Pancreas (tissue), 10 donors: ENCODE results near the gene NSDHL. TPM values are rescaled to one million over a fixed set of nuclear protein-coding genes. Genes with fewer than 3 reads are reported as not detected.

ENCODE experiments used
- ATAC-seq, 4 donors: fragments of 200-7000 bp; cut with Tn5 transposase; one replicate each; pipeline versions ENCODE4 v1.8.0 to v1.9.1; 2020; ENCODE audit warnings: mild to moderate bottlenecking in 4 of 4, moderate library complexity in 4 of 4
- DNase-seq, 6 donors: peaks; one replicate each; pipeline ENCODE4 v3.0.0-alpha.2; 2020
- FAIRE-seq: peaks from 2 replicates; lab custom pipeline; 2012; peaks lifted over from hg19 to GRCh38; lab: Jason Lieb, UNC
- H3K27ac ChIP-seq, 4 donors: fragments of 200-600 bp; sonication (generic); 1 replicate in 3 of 4; 2 replicates in 1 of 4; pipeline versions ENCODE4 v1.5.0 to v1.8.0; 2020
- H3K27me3 ChIP-seq, 4 donors: fragments of 200-600 bp; one replicate each; pipeline ENCODE4 v1.8.0; 2021
- H3K36me3 ChIP-seq, 3 donors: fragments of 200-600 bp; sonication (generic) in 1 of 3; one replicate each; pipeline versions ENCODE4 v1.5.0 to v1.8.0; 2020 to 2021
- H3K4me1 ChIP-seq, 3 donors: fragments of 200-600 bp; one replicate each; pipeline ENCODE4 v1.8.0; 2021
- H3K4me3 ChIP-seq, 4 donors: fragments of 200-600 bp; sonication (generic) in 2 of 4; one replicate each; pipeline versions ENCODE4 v1.5.0 to v1.8.0; 2020 to 2021
- H3K9me3 ChIP-seq, 4 donors: fragments of 200-600 bp; one replicate each; pipeline ENCODE4 v1.8.0; 2021
- CTCF ChIP-seq, 4 donors: fragments of 200-600 bp; sonication (generic) in 3 of 4; IDR thresholded peaks; one replicate each; pipeline versions ENCODE4 v1.5.0 to v1.8.0; 2021; ENCODE audit warnings: antibody characterized with exemption in 4 of 4
- WGBS, 2 donors: extraction: QIAGEN DNeasy Blood & Tissue Kit; methylation state at CpG; one replicate each; pipeline ENCODE4 v1.1.7; 2013; 5-methylcytosine and 5-hydroxymethylcytosine counted together
- intact Hi-C, 3 donors: fragments of 100-400 bp; cut with DNase I; formaldehyde crosslinking; loops; one replicate each; pipeline versions ENCODE4 v1.11.1 to v1.14.2; 2022
- polyA plus RNA-seq, 2 donors: library from polyadenylated mRNA; stranded (reverse); fragments of 200-250 nt; gene quantifications; one replicate each; pipeline ENCODE4 v1.2.3, GENCODE V29; 2013
- total RNA-seq, 6 donors: library from RNA; stranded (reverse); fragmentation: NEBNext Ultra II Directional in 4 of 6; extraction: Animal tissue kit (Norgen Biotek cat#: 25700) in 4 of 6; gene quantifications; one replicate each; pipeline versions ENCODE4 v1.2.1 to v1.2.4, GENCODE V29; 2021 to 2023
- donor health status: healthy with polysubstance abuse.
- donor health status: DM: no; HTN: no; CAD: no; lungs with moderate emphysema.
- donor health status: DM: no; HTN: no; CAD: no.
- donor health status: control.
- donor health status: control.
- donor health status: Bipolar disorder and iron deficiency.
- donor health status: DM: yes; HTN: yes; CAD: no.
- donor health status: DM: no; HTN: no; CAD: no.
- donor health status: DM: no; HTN: no; CAD: no.
- donor health status: DM: yes; HTN: yes; CAD: no.

NSDHL gene
- total and polyA plus RNA-seq, 8 donors = 4.6 to 8.3 (median 6.4) TPM

GRCh38 chrX:152873361-152873760 is 42.5 kb downstream of the NSDHL start:
- FAIRE-seq = no peak
- WGBS, 2 donors = 60 to 68% methylated on average over 2 of the region's 2 CpGs

DNA sequence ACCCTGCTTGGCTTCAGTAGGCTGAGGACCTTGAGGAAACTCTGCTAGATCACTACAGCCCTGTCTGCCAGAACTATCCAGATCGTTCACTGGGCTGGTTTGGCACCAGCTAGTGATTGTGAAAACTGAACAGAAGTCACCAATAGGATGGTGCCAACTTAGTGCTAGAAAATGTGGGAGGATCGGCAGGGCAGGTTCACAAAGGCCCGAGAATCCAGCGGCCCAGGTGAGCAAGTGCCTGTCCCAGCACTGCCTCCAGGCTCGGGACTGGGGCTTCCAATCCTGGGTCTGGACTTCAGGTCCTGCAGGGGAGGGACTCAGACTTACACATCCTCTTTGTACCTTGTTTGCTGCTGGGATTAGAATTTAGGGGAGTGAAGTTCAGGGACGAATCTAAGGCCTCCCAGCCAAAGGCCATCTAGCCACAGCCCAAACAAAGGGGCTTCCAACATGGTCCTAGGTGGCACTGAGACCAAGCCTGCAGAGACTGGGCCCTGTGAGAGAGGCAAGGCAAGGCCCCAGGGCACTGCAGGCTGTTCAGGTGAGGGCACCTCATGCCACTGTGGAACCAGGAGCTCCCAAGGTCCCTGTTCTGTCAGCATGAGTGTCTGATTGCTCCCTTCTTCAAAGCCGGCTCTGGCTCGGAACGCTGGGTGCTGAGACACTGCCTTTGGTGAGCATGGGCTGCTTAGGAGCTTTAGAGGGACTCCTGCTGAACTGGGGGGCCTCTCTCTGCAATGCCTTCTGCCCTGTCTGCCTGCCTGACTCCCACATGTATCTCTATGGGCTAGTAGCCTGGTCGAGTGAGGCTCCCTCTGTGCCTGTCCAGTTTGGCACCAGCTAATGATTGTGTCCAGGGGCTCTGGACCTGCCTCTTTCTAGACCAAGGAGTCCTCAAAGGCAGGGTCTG is 46.3 kb downstream of the NSDHL start:
- FAIRE-seq (no peak), ATAC-seq (no peak), DNase-seq (no peak)
- no peaks in the 10 kb centered on the region for H3K4me1 ChIP-seq
- WGBS, 2 donors = 66 to 72% methylated on average over 10 of the region's 10 CpGs
- H3K36me3 ChIP-seq = no peaks in the 10 kb centered on the region
- TF ChIP-seq CTCF (IDR thresholded peaks at IDR 0.05) = no peak
- intact Hi-C loops = no loop called here
- peaks cover 0 to 15% (median 0%) of the 10 kb centered on the region in 4 donors for H3K27me3 ChIP-seq
- H3K4me3 ChIP-seq = no peak overlapping the region
- H3K9me3 ChIP-seq = no peaks in the 10 kb centered on the region
- no peak overlapping the region for H3K27ac ChIP-seq

More at GRCh38 chrX:152873361-152873760, 42.5 kb downstream of the NSDHL start:
- Histone ChIP-seq H3K27ac (no peak overlapping the region), H3K4me3 (no peak overlapping the region), H3K9me3 (no peaks in the 10 kb centered on the region), H3K27me3 (peaks cover 0 to 15% (median 0%) of the 10 kb centered on the region in 4 donors), H3K36me3 (no peaks in the 10 kb centered on the region), H3K4me1 (no peaks in the 10 kb centered on the region)
- ATAC-seq (no peak), DNase-seq (no peak)
- intact Hi-C loops = no loop called here
- no peak for TF ChIP-seq CTCF (IDR thresholded peaks at IDR 0.05)

GRCh38 chrX:152878976-152879755 is 48.3 kb downstream of the NSDHL start:
- H3K27me3 ChIP-seq = peaks cover 0 to 15% (median 0%) of the 10 kb centered on the region in 4 donors
- no peak overlapping the region for H3K4me3 ChIP-seq
- ATAC-seq (no peak), DNase-seq (no peak), FAIRE-seq (no peak)
- no peaks in the 10 kb centered on the region for H3K36me3 ChIP-seq
- WGBS, 2 donors = 63 to 67% methylated on average over 16 of the region's 16 CpGs
- H3K9me3 ChIP-seq = no peaks in the 10 kb centered on the region
- H3K4me1 ChIP-seq = no peaks in the 10 kb centered on the region
- intact Hi-C loops = no loop called here
- no peak overlapping the region for H3K27ac ChIP-seq
- no peak for TF ChIP-seq CTCF (IDR thresholded peaks at IDR 0.05)

GRCh38 chrX:152881289-152881688 is 50.4 kb downstream of the NSDHL start:
- no peaks in the 10 kb centered on the region for H3K9me3 ChIP-seq
- FAIRE-seq = no peak
- H3K4me3 ChIP-seq = no peak overlapping the region
- intact Hi-C loops = no loop called here
- H3K4me1 ChIP-seq = no peaks in the 10 kb centered on the region
- no peak for DNase-seq
- 73 to 86% methylated on average over 2 of the region's 2 CpGs for WGBS, 2 donors
- H3K36me3 ChIP-seq = no peaks in the 10 kb centered on the region
- no peak for TF ChIP-seq CTCF (IDR thresholded peaks at IDR 0.05)
- no peak overlapping the region for H3K27ac ChIP-seq
- H3K27me3 ChIP-seq = peaks cover 0 to 10% (median 0%) of the 10 kb centered on the region in 4 donors
- ATAC-seq = no peak
